HG03520 (cell line): Measurements from ENCODE around the gene KLK4.

Source experiments
- ATAC-seq: cut with Tn5 transposase; IDR thresholded peaks from one replicate; pipeline ENCODE4 v1.9.1; 2021; ENCODE audit warnings: mild to moderate bottlenecking, moderate library complexity; ENCODE audit not compliant: unreplicated experiment

Gene KLK4

GRCh38 chr19:50882188-50882587, 29.0 kb downstream of the KLK4 start:
- no peak for ATAC-seq

- ATAC-seq = no peak
Observed at GRCh38 chr19:50880241-50880640, 31.0 kb downstream of the KLK4 start.

- no peak for ATAC-seq
Observed at GRCh38 chr19:50878851-50879250, 32.3 kb downstream of the KLK4 start.

GRCh38 chr19:50877338-50877737, 33.9 kb downstream of the KLK4 start:
- ATAC-seq = no peak

- no peak for ATAC-seq
Observed at GRCh38 chr19:50876456-50876855, 34.7 kb downstream of the KLK4 start.

- no peak for ATAC-seq
Observed at GRCh38 chr19:50875795-50876422, 35.3 kb downstream of the KLK4 start.

GRCh38 chr19:50874211-50874610, 37.0 kb downstream of the KLK4 start:
- ATAC-seq = no peak

GRCh38 chr19:50873056-50873455, 38.1 kb downstream of the KLK4 start, which contains the start of gene KLK2:
KLK2 (plus strand) TSS chr19:50873439; CDS start chr19:50873474, 35 bp downstream.
- ATAC-seq = no peak

GRCh38 chr19:50870417-50871089, 40.6 kb downstream of the KLK4 start:
- no peak for ATAC-seq

- no peak for ATAC-seq
Observed at GRCh38 chr19:50869479-50869878, 41.7 kb downstream of the KLK4 start.

GRCh38 chr19:50861496-50862286, 49.5 kb downstream of the KLK4 start:
- no peak for ATAC-seq

GRCh38 chr19:50861010-50861409, 50.2 kb downstream of the KLK4 start:
- no peak for ATAC-seq

- ATAC-seq = no peak
Observed at GRCh38 chr19:50859849-50860248, 51.3 kb downstream of the KLK4 start.

GRCh38 chr19:50858886-50859285, 52.3 kb downstream of the KLK4 start:
- no peak for ATAC-seq

GRCh38 chr19:50857366-50857765, 53.8 kb downstream of the KLK4 start:
- no peak for ATAC-seq
